ENCODE data around the gene TUBA1C. TPM values are rescaled to one million over a fixed set of nuclear protein-coding genes. Genes with fewer than 3 reads are reported as not detected.

The TUBA1C gene
- total and polyA plus RNA-seq, 2 of the 4 experiments (the other 2 are of a cell fraction): 1,420 to 2,555 TPM

- POLR2A ChIA-PET (ENCODE audit: unreplicated experiment): no interaction called here
- in situ Hi-C loops (cut with MboI; ENCODE audit: low sequenced_read_pairs) (no loop called here), dilution Hi-C loops (cut with HindIII; ENCODE audit: low sequenced_read_pairs, unreplicated experiment) (no loop called here)
These were observed 36.2 kb upstream of the TUBA1C start for GRCh38 chr12:49228653-49229052.

More at GRCh38 chr12:49228653-49229052, 36.2 kb upstream of the TUBA1C start:
- no TSS peak for BruUV-seq (replicated peaks)
- H3K36me3 ChIP-seq (ENCODE audit: control insufficient read depth, insufficient read depth, low read length): no peaks in the 10 kb centered on the region
- intact Hi-C loops (cut with micrococcal nuclease): no loop called here
- H4K5ac ChIP-seq (ENCODE audit: low read depth, low read length): no peak overlapping the region
- peaks cover 12% of the 10 kb centered on the region for H3K9me1 ChIP-seq (ENCODE audit: insufficient read depth, low read length)
- H3K9ac ChIP-seq (ENCODE audit: low read depth, low read length): no peak overlapping the region
- H4K8ac ChIP-seq (ENCODE audit: low read depth in 2 of 2, low read length in 2 of 2): no peak overlapping the region
- no peaks in the 10 kb centered on the region for H3K27me3 ChIP-seq (ENCODE audit: control insufficient read depth, insufficient read depth, low read length)
- no peak overlapping the region for H3K4ac ChIP-seq (ENCODE audit: low read depth, low read length)
- no peak overlapping the region for H3K4me2 ChIP-seq (ENCODE audit: low read depth, low read length)
- no peak overlapping the region for H2BK15ac ChIP-seq (ENCODE audit: low read depth, low read length)
- no peak overlapping the region for H2BK120ac ChIP-seq (ENCODE audit: low read depth, low read length)
- H3K79me1 ChIP-seq (ENCODE audit: low read depth in 1 of 2, low read length in 2 of 2): peaks cover 2 to 15% of the 10 kb centered on the region in 2 experiments; a peak in 3 of 4 replicates
- TF ChIP-seq CEBPB (IDR thresholded peaks at IDR 0.05; ENCODE audit: low read depth, low read length) (no peak), BHLHE40 (IDR thresholded peaks at IDR 0.05; ENCODE audit: low read depth, low read length) (no peak), RAD21 (IDR thresholded peaks at IDR 0.05; ENCODE audit: low read length) (no peak), NFE2L2 (IDR thresholded peaks at IDR 0.05; ENCODE audit: low read depth, low read length) (no peak), MAFK (IDR thresholded peaks at IDR 0.05; ENCODE audit: low read depth, low read length) (no peak), MAZ (IDR thresholded peaks at IDR 0.05; ENCODE audit: borderline replicate concordance, low read depth, low read length) (no peak), RFX5 (IDR thresholded peaks at IDR 0.05; ENCODE audit: low read depth, low read length) (no peak), RCOR1 (IDR thresholded peaks at IDR 0.05; ENCODE audit: insufficient replicate concordance, low read length) (no peak), FOS (IDR thresholded peaks at IDR 0.05; ENCODE audit: low read depth, low read length) (no peak), POLR2A (IDR thresholded peaks at IDR 0.05; ENCODE audit: low read depth, low read length) (no peak), MXI1 (IDR thresholded peaks at IDR 0.05; ENCODE audit: borderline replicate concordance, low read depth, low read length) (no peak), CHD1 (IDR thresholded peaks at IDR 0.05; ENCODE audit: low read depth, low read length) (no peak), SMC3 (IDR thresholded peaks at IDR 0.05; ENCODE audit: low read depth, low read length) (no peak)
- TF ChIP-seq, protein P1, sequence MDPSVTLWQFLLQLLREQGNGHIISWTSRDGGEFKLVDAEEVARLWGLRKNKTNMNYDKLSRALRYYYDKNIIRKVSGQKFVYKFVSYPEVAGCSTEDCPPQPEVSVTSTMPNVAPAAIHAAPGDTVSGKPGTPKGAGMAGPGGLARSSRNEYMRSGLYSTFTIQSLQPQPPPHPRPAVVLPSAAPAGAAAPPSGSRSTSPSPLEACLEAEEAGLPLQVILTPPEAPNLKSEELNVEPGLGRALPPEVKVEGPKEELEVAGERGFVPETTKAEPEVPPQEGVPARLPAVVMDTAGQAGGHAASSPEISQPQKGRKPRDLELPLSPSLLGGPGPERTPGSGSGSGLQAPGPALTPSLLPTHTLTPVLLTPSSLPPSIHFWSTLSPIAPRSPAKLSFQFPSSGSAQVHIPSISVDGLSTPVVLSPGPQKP (IDR thresholded peaks at IDR 0.05; ENCODE audit: borderline replicate concordance, low read depth, low read length): no peak
- TF ChIP-seq, protein P2, sequence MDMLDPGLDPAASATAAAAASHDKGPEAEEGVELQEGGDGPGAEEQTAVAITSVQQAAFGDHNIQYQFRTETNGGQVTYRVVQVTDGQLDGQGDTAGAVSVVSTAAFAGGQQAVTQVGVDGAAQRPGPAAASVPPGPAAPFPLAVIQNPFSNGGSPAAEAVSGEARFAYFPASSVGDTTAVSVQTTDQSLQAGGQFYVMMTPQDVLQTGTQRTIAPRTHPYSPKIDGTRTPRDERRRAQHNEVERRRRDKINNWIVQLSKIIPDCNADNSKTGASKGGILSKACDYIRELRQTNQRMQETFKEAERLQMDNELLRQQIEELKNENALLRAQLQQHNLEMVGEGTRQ (IDR thresholded peaks at IDR 0.05; ENCODE audit: low read depth, low read length): no peak
- TF ChIP-seq, protein P3, sequence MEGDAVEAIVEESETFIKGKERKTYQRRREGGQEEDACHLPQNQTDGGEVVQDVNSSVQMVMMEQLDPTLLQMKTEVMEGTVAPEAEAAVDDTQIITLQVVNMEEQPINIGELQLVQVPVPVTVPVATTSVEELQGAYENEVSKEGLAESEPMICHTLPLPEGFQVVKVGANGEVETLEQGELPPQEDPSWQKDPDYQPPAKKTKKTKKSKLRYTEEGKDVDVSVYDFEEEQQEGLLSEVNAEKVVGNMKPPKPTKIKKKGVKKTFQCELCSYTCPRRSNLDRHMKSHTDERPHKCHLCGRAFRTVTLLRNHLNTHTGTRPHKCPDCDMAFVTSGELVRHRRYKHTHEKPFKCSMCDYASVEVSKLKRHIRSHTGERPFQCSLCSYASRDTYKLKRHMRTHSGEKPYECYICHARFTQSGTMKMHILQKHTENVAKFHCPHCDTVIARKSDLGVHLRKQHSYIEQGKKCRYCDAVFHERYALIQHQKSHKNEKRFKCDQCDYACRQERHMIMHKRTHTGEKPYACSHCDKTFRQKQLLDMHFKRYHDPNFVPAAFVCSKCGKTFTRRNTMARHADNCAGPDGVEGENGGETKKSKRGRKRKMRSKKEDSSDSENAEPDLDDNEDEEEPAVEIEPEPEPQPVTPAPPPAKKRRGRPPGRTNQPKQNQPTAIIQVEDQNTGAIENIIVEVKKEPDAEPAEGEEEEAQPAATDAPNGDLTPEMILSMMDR (conservative IDR thresholded peaks at IDR 0.05; ENCODE audit: low read depth, low read length): no peak
- H3K56ac ChIP-seq (ENCODE audit: extremely low read depth, insufficient read depth, low read length): no peak overlapping the region
- H3K18ac ChIP-seq (ENCODE audit: low read depth, low read length): no peak overlapping the region
- H2AK5ac ChIP-seq (ENCODE audit: low read depth, low read length): no peak overlapping the region
- H3K27ac ChIP-seq (ENCODE audit: insufficient read depth, low read length): no peak overlapping the region
- H3K23ac ChIP-seq (ENCODE audit: low read depth, low read length): no peak overlapping the region
- no peak overlapping the region for H2AK9ac ChIP-seq (replicated peaks; ENCODE audit: low read depth, low read length, poor library complexity)
- no peak overlapping the region for H2BK20ac ChIP-seq (ENCODE audit: low read depth, low read length)
- no peak for DNase-seq
- H3K4me1 ChIP-seq (ENCODE audit: control insufficient read depth, insufficient read depth, low read length): peaks cover 12% of the 10 kb centered on the region
- WGBS, 2 experiments (ENCODE audit: extremely low coverage in 2 of 2, insufficient read length in 1 of 2): no CpG with 5 or more reads among the region's 3 CpGs
- H3K9me3 ChIP-seq (ENCODE audit: control insufficient read depth, insufficient read depth, low read length): no peaks in the 10 kb centered on the region
- H4K20me1 ChIP-seq (ENCODE audit: insufficient read depth, low read length): no peaks in the 10 kb centered on the region
- no peak overlapping the region for H4K91ac ChIP-seq (ENCODE audit: insufficient read depth, low read depth, low read length)
- H3K14ac ChIP-seq (replicated peaks; ENCODE audit: low read depth, low read length): no peak overlapping the region
- no peak overlapping the region for H2AFZ ChIP-seq (replicated peaks; ENCODE audit: low read length, poor library complexity)
- H3K4me3 ChIP-seq (ENCODE audit: insufficient read depth, low read depth, low read length): no peak overlapping the region
- ATAC-seq (ENCODE audit: low read depth): no peak
- CTCF ChIA-PET: no interaction called here
- no peak overlapping the region for H2BK5ac ChIP-seq (ENCODE audit: low read depth, low read length, poor library complexity, severe bottlenecking)

All from IMR-90 (cell line).